OCI-LY7 (cell line): ENCODE data around the gene VIL1.

Experiments used
- EZH2phosphoT487 ChIP-seq: fragments of 200-600 bp; sonication (generic); IDR thresholded peaks from 2 replicates; pipeline ENCODE4 v1.6.1; 2018; ENCODE audit warnings: low read depth, borderline replicate concordance, mild to moderate bottlenecking, mixed run types, antibody characterized with exemption, low read length, moderate library complexity, mixed read lengths
- TF ChIP-seq, protein P1 (sequence below): fragments of 200-600 bp; sonication (generic); conservative IDR thresholded peaks from 2 replicates; pipeline ENCODE4 v1.5.1; 2014; ENCODE audit warnings: mild to moderate bottlenecking, antibody characterized with exemption, low read length, moderate library complexity, mixed read lengths

DNA sequence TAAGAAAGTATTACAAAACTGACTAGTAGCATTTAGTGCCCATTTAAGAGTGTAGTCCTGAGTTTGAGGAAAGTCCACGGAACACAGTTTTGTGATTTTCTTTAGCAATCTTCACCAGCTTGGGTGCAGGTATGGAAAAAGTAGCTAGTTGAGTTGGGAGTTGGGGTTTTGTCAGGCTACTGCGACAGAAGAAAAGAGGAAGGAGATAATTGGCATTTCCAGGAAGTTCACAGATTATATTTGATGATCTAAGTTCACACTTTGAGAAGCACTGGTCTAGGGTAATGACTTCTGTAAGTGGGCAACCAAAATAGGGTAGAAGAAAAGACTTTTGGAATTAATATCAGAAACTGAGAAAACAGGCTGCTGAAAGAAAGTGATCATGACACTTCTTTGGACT is 52.1 kb downstream of the VIL1 start:
- TF ChIP-seq EZH2phosphoT487, result no peak
- TF ChIP-seq, protein P1, sequence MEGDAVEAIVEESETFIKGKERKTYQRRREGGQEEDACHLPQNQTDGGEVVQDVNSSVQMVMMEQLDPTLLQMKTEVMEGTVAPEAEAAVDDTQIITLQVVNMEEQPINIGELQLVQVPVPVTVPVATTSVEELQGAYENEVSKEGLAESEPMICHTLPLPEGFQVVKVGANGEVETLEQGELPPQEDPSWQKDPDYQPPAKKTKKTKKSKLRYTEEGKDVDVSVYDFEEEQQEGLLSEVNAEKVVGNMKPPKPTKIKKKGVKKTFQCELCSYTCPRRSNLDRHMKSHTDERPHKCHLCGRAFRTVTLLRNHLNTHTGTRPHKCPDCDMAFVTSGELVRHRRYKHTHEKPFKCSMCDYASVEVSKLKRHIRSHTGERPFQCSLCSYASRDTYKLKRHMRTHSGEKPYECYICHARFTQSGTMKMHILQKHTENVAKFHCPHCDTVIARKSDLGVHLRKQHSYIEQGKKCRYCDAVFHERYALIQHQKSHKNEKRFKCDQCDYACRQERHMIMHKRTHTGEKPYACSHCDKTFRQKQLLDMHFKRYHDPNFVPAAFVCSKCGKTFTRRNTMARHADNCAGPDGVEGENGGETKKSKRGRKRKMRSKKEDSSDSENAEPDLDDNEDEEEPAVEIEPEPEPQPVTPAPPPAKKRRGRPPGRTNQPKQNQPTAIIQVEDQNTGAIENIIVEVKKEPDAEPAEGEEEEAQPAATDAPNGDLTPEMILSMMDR, result no peak
